ENCODE results near the gene AP2B1.

DNA sequence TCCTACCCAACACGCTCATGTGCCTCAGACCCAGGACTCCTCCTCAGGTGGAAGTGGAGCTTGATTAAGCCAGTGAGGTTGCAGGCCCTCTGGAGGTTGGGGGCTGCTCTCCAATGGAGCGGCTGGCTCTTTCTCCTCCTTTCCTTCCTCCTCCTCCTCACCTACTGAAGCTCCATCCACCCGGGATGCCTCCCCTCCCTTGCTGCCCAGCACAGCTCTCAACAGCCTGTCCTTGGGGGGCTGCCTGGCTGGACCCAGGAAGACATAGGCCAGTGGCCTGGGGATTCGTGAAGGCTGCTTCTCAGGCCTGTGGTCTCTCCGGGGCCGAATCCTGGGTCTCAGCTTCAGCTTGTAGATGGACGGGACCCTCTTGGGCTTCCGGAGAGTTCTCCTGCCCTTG is 157.7 kb downstream of the AP2B1 start:
- TF ChIP-seq, protein P1, sequence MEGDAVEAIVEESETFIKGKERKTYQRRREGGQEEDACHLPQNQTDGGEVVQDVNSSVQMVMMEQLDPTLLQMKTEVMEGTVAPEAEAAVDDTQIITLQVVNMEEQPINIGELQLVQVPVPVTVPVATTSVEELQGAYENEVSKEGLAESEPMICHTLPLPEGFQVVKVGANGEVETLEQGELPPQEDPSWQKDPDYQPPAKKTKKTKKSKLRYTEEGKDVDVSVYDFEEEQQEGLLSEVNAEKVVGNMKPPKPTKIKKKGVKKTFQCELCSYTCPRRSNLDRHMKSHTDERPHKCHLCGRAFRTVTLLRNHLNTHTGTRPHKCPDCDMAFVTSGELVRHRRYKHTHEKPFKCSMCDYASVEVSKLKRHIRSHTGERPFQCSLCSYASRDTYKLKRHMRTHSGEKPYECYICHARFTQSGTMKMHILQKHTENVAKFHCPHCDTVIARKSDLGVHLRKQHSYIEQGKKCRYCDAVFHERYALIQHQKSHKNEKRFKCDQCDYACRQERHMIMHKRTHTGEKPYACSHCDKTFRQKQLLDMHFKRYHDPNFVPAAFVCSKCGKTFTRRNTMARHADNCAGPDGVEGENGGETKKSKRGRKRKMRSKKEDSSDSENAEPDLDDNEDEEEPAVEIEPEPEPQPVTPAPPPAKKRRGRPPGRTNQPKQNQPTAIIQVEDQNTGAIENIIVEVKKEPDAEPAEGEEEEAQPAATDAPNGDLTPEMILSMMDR (IDR thresholded peaks at IDR 0.05): no peak
- TF ChIP-seq POLR2AphosphoS5 (IDR thresholded peaks at IDR 0.05): no peak
- TF ChIP-seq EP300 (IDR thresholded peaks at IDR 0.05): no peak

Data from sigmoid colon (tissue), 4 donors.